Fibroblast of peridontal ligament (primary cell): ENCODE measurements around the gene ZNF320.
"Not testable (repeated sequence)": the region's sequence is repeated elsewhere in the genome, so short reads cannot be mapped to it uniquely, and the experiment has no call there.

Experiments used
- DNase-seq: peaks from one replicate; pipeline ENCODE4 v3.0.0-alpha.2; 2010; ENCODE audit errors: extremely low read depth

ZNF320 gene

GRCh38 chr19:52922841-52923777 is 25.7 kb upstream of the ZNF320 start, which contains the start of gene ZNF888:
TSS of gene ZNF888 (minus strand) at chr19:52923428. CDS start at chr19:52917873, 5,555 bp downstream.
- DNase-seq = peak; percentile 77

DNA sequence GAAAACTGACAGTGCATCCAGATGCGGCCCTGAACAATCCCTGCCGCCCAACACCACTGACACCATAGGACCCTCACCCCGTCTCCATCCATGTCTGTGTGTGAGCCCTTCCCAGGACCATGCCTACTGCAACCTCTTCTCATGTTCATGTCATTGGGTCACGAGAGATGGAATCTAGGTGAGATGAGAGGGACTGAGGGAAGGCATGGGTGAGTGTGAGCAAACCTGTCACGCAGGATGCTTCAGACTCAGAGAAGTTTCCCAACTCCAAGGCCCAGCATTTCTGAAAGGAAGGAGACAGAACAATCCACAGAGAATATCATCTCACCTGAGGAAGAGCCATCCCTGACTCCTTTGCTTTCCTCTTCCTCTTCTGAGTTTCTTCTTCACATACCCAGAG is 20.1 kb upstream of the ZNF320 start:
- no peak for DNase-seq

DNA sequence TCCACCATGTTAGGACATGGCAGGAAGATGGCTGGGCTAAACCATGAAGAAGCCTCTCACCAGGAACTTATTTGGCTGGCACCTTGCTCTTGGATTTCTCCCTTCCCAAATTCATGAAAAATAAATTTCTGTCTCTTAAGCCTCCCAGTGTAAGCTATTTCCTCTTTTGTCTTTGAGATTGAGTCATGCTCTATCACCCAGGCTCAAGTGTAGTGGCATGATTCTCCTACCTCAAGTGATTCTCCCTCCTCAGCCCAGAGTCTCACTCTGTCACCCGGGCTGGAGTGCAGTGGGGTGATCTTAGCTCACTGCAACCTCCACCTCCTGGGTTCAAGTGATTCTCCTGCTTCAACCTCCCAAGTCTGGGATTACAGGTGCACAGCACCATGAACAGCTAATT is 13.2 kb upstream of the ZNF320 start:
- DNase-seq = no peak

GRCh38 chr19:52904052-52904780 is 6.8 kb upstream of the ZNF320 start:
- not testable (repeated sequence) for DNase-seq

- no peak for DNase-seq
These were observed 4.4 kb upstream of the ZNF320 start for GRCh38 chr19:52901842-52902241.

DNA sequence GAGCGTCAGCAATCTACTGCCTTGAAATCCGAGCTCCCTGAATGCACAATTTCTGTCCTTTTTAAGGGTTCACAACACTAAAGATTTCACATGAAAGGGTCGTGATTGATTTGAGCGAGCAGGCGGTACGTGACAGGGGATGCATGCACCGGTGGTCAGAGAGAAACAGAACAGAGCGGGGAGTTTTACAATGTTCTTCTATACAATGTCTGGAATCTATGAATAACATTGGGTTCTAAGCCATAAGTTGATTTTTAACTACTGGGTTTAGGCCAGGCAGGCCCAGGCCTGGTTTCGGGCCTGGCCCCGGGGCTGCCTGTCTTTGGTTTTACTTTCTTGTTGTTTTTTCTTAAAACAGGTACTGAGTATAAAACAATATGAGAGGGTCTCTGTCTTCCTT is 1.2 kb upstream of the ZNF320 start:
- DNase-seq = not testable (repeated sequence)

DNA sequence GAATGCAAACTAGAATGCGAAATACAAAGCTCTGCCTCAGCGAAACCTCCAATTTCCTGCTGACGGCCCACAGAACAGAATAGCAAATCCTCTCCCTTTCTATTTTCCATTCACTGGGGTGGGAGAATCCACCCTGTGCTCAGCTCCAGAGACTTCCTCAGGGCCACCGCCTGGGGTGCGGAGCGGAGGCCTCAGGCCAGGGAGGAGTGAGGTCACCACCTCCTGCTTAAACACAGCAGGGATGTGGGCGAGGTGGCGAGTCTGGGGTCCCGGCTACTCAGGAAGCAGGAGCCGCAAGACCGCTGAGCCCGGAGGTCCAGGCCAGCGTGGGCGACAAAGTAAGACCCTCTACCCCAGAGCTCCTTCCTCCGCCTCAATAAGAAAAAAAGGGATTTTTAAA is 666 bp upstream of the ZNF320 start:
- no peak for DNase-seq

DNA sequence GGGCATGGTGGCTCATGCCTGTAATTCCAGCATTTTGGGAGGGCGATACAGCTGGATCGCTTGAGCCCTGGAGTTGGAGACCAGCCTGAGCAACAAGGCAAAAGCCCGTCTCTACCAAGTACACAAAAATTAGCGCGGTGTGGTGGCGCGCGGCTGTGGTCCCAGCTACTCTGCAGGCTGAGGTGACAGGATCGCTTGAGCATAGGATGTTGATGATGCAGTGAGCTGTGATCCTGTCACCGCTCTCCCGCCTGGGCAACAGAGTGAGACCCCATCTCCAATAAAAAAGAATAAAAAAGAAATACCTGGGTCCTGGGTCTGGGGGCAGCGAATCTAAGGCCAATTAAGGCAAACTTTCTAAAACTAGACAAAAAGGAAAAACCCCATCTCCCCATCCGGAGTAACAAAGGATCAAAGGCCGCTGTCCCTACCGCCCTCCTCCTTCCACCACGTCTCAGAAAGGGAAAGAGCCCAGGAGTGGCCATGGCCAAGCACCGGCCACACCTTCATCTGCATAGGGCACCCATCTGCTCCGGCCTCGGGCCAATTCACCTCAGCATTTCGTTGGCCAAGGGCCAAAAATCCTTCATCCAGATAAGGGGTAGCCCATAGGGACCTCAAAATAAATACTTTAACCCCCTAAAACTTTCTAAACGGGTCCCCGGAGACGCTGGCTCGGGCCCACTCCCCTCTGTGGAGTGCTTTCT is 851 bp downstream of the ZNF320 start:
- DNase-seq = peak; percentile 6

- DNase-seq = no peak
These were observed 6.1 kb downstream of the ZNF320 start for GRCh38 chr19:52891336-52891735.

GRCh38 chr19:52889931-52890330 is 7.5 kb downstream of the ZNF320 start:
- no peak for DNase-seq

GRCh38 chr19:52889076-52889475 is 8.4 kb downstream of the ZNF320 start:
- no peak for DNase-seq

DNA sequence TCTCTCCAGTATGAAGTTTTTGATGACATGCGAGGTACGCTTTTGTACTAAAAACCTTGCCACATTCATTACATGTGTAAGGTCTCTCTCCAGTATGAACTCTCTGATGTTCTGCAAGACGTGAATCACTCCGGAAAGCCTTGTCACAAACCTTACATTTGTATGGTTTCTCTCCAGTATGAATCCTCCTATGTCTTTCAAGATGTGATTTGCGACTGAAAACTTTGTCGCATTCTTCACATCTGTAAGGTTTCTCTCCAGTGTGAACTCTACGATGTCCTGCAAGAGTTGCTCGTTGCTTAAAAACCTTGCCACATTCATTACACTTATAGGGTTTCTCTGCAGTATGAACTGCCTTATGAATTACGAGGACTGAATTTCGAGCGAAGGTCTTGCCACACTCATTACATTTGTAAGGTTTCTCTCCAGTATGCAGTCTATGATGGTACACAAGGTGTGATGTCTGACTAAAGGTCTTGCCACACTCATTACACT is 16.5 kb downstream of the ZNF320 start:
- DNase-seq = no peak

- DNase-seq = not testable (repeated sequence)
These were observed 24.4 kb downstream of the ZNF320 start for GRCh38 chr19:52872996-52873395.

DNA sequence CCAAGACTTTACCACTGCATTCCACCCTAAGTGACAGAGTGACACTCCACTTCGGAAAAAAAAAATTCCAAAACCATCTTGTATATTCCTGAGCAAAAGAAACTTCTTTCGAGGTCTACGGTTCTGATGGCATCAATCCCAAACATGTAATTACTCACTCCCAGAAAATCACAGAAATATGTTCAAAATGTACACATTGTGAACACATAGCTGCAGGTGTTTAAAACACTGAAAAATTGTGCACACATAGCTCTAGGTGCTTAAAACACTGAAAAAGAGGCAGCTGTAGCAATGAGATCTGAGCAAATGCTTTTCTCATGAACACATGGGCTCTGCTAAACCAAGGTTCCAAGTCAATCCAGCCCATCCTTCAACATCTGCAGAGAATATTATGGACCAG is 26.0 kb downstream of the ZNF320 start:
- no peak for DNase-seq

DNA sequence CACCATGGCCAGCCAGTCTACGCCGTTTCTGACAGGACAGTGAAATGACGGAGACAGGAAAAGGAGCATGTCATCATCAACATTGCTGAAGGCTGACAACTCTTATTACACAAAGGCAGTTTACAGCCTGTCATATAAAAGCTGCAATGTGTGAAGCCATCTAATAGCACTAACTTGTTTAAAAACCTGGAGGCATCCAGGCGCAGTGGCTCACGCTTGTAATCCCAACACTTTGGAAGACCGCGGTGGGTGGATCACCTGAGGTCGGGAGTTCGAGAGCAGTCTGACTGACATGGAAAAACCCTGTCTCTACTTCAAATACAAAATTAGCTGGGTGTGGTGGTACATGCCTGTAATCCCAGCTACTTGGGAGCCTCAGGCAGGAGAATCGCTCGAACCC is 29.4 kb downstream of the ZNF320 start:
- DNase-seq = not testable (repeated sequence)

DNA sequence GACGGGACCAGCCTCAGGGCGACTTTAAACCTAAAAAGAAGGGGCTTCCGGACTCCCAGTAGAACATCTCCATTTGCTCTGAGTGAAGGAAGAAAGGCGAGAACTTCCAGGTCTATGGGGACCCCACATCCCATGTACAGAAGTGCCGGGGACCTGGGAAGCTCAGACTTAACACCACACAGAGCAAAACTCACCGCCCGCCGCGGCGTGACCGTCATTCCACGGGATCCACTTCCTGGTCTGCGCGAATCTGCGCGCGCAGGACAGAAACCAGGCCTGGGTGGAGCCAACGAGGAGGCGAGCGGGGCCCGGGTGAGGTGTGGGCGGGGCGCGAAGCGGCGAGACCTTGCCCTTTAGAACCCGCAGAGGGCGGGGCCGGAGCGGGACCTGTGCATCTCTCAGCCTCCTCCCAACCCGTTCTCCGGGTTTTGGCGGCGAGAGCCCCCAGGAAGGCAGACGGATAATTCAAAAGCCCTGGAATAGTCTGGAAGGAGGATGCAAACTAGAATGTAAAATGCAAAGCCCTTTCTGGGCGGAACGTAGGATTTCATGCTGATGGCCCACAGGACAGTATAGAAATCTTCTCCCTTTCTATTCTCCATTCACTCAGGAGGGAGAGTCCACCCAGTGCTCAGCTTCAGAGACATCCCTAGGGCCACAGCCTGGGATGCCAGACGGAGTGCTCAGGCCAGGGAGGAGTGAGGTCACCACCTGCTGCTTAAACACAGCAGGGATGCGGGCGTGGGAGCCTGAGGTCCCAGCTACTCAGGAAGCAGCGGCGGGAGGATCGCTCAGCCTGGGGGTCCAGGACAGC is 39.9 kb downstream of the ZNF320 start, which contains the start of gene ZNF468:
ZNF468 (minus strand) TSS at position 242 of the 814 bp plus-strand sequence. CDS start 3,347 bp downstream, outside the sequence.
- peak; percentile 60 for DNase-seq

- DNase-seq = peak; percentile 32
These were observed 40.7 kb downstream of the ZNF320 start for GRCh38 chr19:52856540-52857377.
